PC-9 (cell line): ENCODE measurements around the gene XPC.

Source experiments
- CTCF ChIP-seq: fragments of 200-600 bp; sonication (generic); conservative IDR thresholded peaks from 2 replicates; pipeline ENCODE4 v1.6.1; 2017; ENCODE audit warnings: mixed run types, antibody characterized with exemption, mild to moderate bottlenecking, moderate library complexity
- EZH2 ChIP-seq: fragments of 200-600 bp; sonication (generic); IDR thresholded peaks from 2 replicates; pipeline ENCODE4 v1.8.0; 2017; ENCODE audit warnings: antibody characterized with exemption, low read depth

- TF ChIP-seq CTCF (no peak), EZH2 (no peak)
Observed at GRCh38 chr3:14127516-14128161, 50.8 kb downstream of the XPC start.
